Ishikawa (cell line): Measurements from ENCODE around the gene KRT33A.

ENCODE experiments used
- CEBPB ChIP-seq: IDR thresholded peaks from 2 replicates; pipeline ENCODE4 v1.6.1; 2012
- EGR1 ChIP-seq: IDR thresholded peaks from 2 replicates; pipeline ENCODE4 v1.6.1; 2012
- EP300 ChIP-seq: IDR thresholded peaks from 2 replicates; pipeline ENCODE4 v1.6.1; 2012; ENCODE audit warnings: borderline replicate concordance
- NFIC ChIP-seq: IDR thresholded peaks from 2 replicates; pipeline ENCODE4 v1.6.1; 2012
- RAD21 ChIP-seq: IDR thresholded peaks from 2 replicates; pipeline ENCODE4 v1.6.1; 2012; ENCODE audit warnings: low read depth
- TAF1 ChIP-seq: IDR thresholded peaks from 2 replicates; pipeline ENCODE4 v1.6.1; 2012; ENCODE audit warnings: low read depth, mild to moderate bottlenecking
- TCF12 ChIP-seq: IDR thresholded peaks from 2 replicates; pipeline ENCODE4 v1.6.1; 2012; ENCODE audit warnings: low read depth
- TEAD4 ChIP-seq: IDR thresholded peaks from 2 replicates; pipeline ENCODE4 v1.6.1; 2012
- YY1 ChIP-seq: IDR thresholded peaks from 2 replicates; pipeline ENCODE4 v1.6.1; 2012; ENCODE audit warnings: low read depth
- ZBTB7A ChIP-seq: IDR thresholded peaks from 2 replicates; pipeline ENCODE4 v1.6.1; 2012; ENCODE audit warnings: low read depth
- TF ChIP-seq, protein P1 (sequence below): IDR thresholded peaks from 2 replicates; pipeline ENCODE4 v1.6.1; 2012
- TF ChIP-seq, protein P2 (sequence below): IDR thresholded peaks from 2 replicates; pipeline ENCODE4 v1.6.1; 2012; ENCODE audit warnings: low read depth, mild to moderate bottlenecking
- TF ChIP-seq, protein P3 (sequence below): IDR thresholded peaks from 2 replicates; pipeline ENCODE4 v1.6.1; 2012

DNA sequence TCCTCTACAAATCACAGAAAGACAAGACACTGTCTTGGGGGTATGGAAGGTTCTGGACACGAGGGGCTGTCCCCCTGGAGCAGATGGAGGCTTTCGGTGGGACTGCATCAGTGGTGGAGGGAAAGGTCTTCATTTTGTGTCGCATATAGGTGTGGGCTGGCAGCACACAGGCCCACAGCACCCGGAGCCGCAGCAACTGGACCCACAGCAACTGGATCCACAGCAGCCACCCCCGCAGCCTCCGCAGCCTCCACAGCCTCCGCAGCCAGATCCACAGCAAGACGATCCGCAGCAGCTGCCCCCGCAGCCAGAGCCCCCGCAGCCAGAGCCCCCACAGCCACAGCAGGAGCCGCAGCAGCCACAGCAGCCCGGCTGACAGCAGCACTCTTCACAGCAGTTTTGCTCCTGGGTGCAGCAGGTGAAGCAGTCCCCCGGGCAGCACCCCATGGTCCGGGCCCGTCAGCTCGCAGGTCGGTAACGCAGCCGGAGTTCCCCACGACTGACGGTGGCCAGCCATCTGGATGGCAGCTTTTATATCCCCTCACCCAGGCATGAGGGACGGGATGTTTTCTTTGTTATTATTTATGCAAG, 35.3 kb downstream of the KRT33A start, which contains the start of gene KRTAP17-1:
- TF ChIP-seq, protein P1, sequence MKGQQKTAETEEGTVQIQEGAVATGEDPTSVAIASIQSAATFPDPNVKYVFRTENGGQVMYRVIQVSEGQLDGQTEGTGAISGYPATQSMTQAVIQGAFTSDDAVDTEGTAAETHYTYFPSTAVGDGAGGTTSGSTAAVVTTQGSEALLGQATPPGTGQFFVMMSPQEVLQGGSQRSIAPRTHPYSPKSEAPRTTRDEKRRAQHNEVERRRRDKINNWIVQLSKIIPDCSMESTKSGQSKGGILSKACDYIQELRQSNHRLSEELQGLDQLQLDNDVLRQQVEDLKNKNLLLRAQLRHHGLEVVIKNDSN = no peak
- no peak for TF ChIP-seq CEBPB
- TF ChIP-seq, protein P2, sequence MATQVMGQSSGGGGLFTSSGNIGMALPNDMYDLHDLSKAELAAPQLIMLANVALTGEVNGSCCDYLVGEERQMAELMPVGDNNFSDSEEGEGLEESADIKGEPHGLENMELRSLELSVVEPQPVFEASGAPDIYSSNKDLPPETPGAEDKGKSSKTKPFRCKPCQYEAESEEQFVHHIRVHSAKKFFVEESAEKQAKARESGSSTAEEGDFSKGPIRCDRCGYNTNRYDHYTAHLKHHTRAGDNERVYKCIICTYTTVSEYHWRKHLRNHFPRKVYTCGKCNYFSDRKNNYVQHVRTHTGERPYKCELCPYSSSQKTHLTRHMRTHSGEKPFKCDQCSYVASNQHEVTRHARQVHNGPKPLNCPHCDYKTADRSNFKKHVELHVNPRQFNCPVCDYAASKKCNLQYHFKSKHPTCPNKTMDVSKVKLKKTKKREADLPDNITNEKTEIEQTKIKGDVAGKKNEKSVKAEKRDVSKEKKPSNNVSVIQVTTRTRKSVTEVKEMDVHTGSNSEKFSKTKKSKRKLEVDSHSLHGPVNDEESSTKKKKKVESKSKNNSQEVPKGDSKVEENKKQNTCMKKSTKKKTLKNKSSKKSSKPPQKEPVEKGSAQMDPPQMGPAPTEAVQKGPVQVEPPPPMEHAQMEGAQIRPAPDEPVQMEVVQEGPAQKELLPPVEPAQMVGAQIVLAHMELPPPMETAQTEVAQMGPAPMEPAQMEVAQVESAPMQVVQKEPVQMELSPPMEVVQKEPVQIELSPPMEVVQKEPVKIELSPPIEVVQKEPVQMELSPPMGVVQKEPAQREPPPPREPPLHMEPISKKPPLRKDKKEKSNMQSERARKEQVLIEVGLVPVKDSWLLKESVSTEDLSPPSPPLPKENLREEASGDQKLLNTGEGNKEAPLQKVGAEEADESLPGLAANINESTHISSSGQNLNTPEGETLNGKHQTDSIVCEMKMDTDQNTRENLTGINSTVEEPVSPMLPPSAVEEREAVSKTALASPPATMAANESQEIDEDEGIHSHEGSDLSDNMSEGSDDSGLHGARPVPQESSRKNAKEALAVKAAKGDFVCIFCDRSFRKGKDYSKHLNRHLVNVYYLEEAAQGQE = no peak
- TF ChIP-seq, protein P3, sequence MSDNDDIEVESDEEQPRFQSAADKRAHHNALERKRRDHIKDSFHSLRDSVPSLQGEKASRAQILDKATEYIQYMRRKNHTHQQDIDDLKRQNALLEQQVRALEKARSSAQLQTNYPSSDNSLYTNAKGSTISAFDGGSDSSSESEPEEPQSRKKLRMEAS = no peak
- TF ChIP-seq RAD21 = no peak
- TF ChIP-seq EGR1 = no peak
- TF ChIP-seq TAF1 = no peak
- no peak for TF ChIP-seq TEAD4
- TF ChIP-seq ZBTB7A = no peak
- no peak for TF ChIP-seq EP300
- TF ChIP-seq YY1 = no peak
- no peak for TF ChIP-seq NFIC
- TF ChIP-seq TCF12 = no peak
